NCI-H82 (cell line): Measurements from ENCODE around the gene KLF13.

Experiments used
- DNase-seq: peaks from one replicate; lab custom pipeline; 2025; lab: John Stamatoyannopoulos, UW

Gene KLF13

GRCh38 chr15:31332020-31332680 is 5.5 kb downstream of the KLF13 start:
- DNase-seq, result no peak

- no peak for DNase-seq
These were observed 6.0 kb downstream of the KLF13 start for GRCh38 chr15:31332681-31333071.

GRCh38 chr15:31333119-31333518 is 6.5 kb downstream of the KLF13 start:
- DNase-seq, result no peak

- DNase-seq, result no peak
These were observed 7.2 kb downstream of the KLF13 start for GRCh38 chr15:31333820-31334219.

GRCh38 chr15:31335989-31336592 is 9.5 kb downstream of the KLF13 start:
- no peak for DNase-seq

- DNase-seq, result no peak
These were observed 10.1 kb downstream of the KLF13 start for GRCh38 chr15:31336593-31337295.

GRCh38 chr15:31337352-31338031 is 10.9 kb downstream of the KLF13 start:
- no peak for DNase-seq

- DNase-seq, result no peak
These were observed 11.8 kb downstream of the KLF13 start for GRCh38 chr15:31338318-31338878.

GRCh38 chr15:31338879-31339557 is 12.4 kb downstream of the KLF13 start:
- no peak for DNase-seq

GRCh38 chr15:31339558-31339895 is 12.9 kb downstream of the KLF13 start:
- DNase-seq, result no peak

GRCh38 chr15:31340047-31340446 is 13.4 kb downstream of the KLF13 start:
- no peak for DNase-seq

GRCh38 chr15:31340592-31340991 is 14.0 kb downstream of the KLF13 start:
- no peak for DNase-seq

- no peak for DNase-seq
These were observed 14.4 kb downstream of the KLF13 start for GRCh38 chr15:31341071-31341470.

GRCh38 chr15:31341496-31342195 is 15.0 kb downstream of the KLF13 start:
- DNase-seq, result no peak

GRCh38 chr15:31342381-31342780 is 15.7 kb downstream of the KLF13 start:
- DNase-seq, result no peak

GRCh38 chr15:31342781-31343626 is 16.4 kb downstream of the KLF13 start:
- no peak for DNase-seq

- DNase-seq, result no peak
These were observed 17.2 kb downstream of the KLF13 start for GRCh38 chr15:31343831-31344230.

GRCh38 chr15:31344266-31344665 is 17.6 kb downstream of the KLF13 start:
- no peak for DNase-seq

GRCh38 chr15:31344823-31345605 is 18.4 kb downstream of the KLF13 start:
- DNase-seq, result no peak
